Measurements from ENCODE around the gene BOK. TPM values are rescaled to one million over a fixed set of nuclear protein-coding genes. Genes with fewer than 3 reads are reported as not detected.
"Not testable (repeated sequence)": the region's sequence is repeated elsewhere in the genome, so short reads cannot be mapped to it uniquely, and the experiment has no call there.

BOK gene
- total RNA-seq, 4 donors from 2014 or later = 49.6 to 81.6 (median 71.4) TPM

DNA sequence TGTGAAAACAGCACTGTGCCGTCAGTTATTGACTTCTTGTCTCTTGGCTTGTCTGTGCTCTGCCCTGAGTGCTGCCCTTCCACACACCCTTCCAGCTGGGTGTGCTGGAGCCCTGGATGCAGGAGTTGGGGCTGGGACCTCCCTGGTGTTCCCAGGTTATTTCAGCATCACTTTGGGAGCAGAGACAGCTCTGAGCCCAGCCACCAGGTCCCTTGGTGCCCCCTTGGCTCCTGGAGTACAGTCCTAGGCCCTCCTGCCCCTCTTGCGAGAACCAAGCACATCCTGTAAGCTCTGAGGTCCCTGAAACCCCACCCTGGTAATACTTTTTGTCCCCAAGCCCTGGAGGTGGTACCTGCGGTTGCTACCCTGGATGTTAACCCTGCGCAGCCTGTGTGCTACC, 24.3 kb downstream of the BOK start:
- H3K36me3 ChIP-seq = peaks cover 0 to 84% (median 6%) of the 10 kb centered on the region in 3 donors
- peaks cover 0 to 35% (median 9%) of the 10 kb centered on the region in 4 donors for H3K9me3 ChIP-seq
- H3K27me3 ChIP-seq = no peaks in the 10 kb centered on the region
- H3K4me1 ChIP-seq = no peaks in the 10 kb centered on the region
- 100% methylated on average over 4 of the region's 4 CpGs for WGBS, 2 donors
- H3K4me3 ChIP-seq = no peak overlapping the region
- DNase-seq (ENCODE audit: low spot score in 2 of 2) = no peak
- no peak overlapping the region for H3K27ac ChIP-seq
- TF ChIP-seq POLR2A (IDR thresholded peaks at IDR 0.05) = no peak
- TF ChIP-seq, protein P1, sequence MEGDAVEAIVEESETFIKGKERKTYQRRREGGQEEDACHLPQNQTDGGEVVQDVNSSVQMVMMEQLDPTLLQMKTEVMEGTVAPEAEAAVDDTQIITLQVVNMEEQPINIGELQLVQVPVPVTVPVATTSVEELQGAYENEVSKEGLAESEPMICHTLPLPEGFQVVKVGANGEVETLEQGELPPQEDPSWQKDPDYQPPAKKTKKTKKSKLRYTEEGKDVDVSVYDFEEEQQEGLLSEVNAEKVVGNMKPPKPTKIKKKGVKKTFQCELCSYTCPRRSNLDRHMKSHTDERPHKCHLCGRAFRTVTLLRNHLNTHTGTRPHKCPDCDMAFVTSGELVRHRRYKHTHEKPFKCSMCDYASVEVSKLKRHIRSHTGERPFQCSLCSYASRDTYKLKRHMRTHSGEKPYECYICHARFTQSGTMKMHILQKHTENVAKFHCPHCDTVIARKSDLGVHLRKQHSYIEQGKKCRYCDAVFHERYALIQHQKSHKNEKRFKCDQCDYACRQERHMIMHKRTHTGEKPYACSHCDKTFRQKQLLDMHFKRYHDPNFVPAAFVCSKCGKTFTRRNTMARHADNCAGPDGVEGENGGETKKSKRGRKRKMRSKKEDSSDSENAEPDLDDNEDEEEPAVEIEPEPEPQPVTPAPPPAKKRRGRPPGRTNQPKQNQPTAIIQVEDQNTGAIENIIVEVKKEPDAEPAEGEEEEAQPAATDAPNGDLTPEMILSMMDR (IDR thresholded peaks at IDR 0.05) = no peak
- TF ChIP-seq EP300 (IDR thresholded peaks at IDR 0.05) = no peak

DNA sequence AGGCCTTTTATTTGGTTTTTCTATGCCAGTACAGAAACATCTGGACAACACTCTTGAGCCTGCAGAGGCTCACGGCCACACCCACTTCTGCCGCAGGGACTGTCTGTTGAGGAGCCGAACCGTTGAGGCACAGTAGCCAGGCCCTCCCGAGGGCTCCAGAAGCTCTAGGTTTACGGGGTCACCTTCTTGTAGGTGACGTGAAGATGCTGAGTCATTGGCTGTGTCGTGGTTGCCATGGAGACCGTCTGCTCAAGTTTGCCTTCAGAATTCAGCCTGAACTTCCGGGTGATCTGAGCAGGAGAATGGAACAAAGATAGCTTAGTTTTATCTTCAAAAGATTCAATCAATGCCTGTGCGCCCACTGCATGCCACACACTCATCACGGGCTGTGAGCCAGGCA, 25.9 kb downstream of the BOK start:
- 89 to 91% methylated on average over 12 of the region's 12 CpGs for WGBS, 2 donors
- H3K4me3 ChIP-seq = no peak overlapping the region
- peaks cover 0 to 98% (median 6%) of the 10 kb centered on the region in 3 donors for H3K36me3 ChIP-seq
- H3K27ac ChIP-seq = no peak overlapping the region
- TF ChIP-seq EP300 (IDR thresholded peaks at IDR 0.05) (no peak), POLR2A (IDR thresholded peaks at IDR 0.05) (no peak)
- TF ChIP-seq, protein P1 (IDR thresholded peaks at IDR 0.05) = no peak
- H3K9me3 ChIP-seq = peaks cover 0 to 49% (median 11%) of the 10 kb centered on the region in 4 donors
- no peaks in the 10 kb centered on the region for H3K4me1 ChIP-seq
- H3K27me3 ChIP-seq = no peaks in the 10 kb centered on the region
- no peak for DNase-seq (ENCODE audit: low spot score in 2 of 2)

DNA sequence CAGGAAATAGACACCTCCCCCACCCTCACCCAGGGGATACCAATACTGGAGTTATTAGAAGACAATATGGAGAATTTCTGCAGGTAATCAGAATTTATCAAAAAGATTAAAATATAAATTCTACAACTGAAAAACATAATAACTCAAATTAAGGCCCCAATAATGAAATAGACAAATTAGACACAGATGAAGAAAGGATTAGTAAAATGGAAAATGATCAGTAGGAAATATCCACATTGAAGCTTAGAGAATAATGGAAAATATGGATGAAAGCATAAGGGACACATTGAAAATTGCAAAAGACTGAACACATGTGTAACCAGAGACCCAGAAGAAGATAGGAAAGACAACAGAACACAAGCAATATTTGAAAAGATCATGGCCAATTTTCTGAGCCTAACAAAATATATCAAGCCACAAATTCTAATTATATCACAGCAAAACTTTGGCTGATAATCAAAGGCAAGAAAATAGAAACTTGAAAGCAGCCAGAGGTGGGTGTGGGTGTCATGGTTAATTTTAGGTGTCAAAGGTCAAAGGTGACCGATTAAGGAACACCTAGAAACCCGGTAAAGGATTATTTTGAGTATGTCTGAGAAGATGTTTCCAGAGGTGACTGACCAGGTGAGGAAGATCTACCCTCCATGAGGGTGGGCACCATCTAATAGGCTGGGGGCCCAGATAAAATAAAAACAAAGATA, 28.2 kb downstream of the BOK start:
- no peak overlapping the region for H3K4me3 ChIP-seq
- TF ChIP-seq POLR2A (IDR thresholded peaks at IDR 0.05) (no peak), EP300 (IDR thresholded peaks at IDR 0.05) (no peak)
- TF ChIP-seq, protein P1 (IDR thresholded peaks at IDR 0.05) = no peak
- no peak overlapping the region for H3K27ac ChIP-seq
- peaks cover 0 to 99% (median 6%) of the 10 kb centered on the region in 3 donors for H3K36me3 ChIP-seq
- peaks cover 0 to 49% (median 11%) of the 10 kb centered on the region in 4 donors for H3K9me3 ChIP-seq
- DNase-seq (ENCODE audit: low spot score in 2 of 2) = no peak
- H3K4me1 ChIP-seq = no peaks in the 10 kb centered on the region
- no peaks in the 10 kb centered on the region for H3K27me3 ChIP-seq
- 92 to 99% methylated on average over 2 of the region's 2 CpGs for WGBS, 2 donors

DNA sequence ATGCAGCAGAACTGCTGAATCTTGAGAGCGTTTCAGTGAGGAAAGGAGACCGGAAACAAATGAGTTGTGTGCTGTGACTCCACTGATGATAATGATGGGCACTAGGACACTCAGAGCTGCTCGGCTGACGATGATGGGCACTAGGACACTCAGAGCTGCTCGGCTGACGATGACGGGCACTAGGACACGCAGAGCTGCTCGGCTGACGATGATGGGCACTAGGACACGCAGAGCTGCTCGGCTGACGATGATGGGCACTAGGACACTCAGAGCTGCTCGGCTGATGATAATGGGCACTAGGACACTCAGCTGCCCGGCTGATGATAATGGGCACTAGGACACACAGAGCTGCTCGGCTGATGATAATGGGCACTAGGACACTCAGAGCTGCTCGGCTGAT, 31.3 kb downstream of the BOK start:
- 77 to 87% methylated on average over 17 of the region's 17 CpGs for WGBS, 2 donors

DNA sequence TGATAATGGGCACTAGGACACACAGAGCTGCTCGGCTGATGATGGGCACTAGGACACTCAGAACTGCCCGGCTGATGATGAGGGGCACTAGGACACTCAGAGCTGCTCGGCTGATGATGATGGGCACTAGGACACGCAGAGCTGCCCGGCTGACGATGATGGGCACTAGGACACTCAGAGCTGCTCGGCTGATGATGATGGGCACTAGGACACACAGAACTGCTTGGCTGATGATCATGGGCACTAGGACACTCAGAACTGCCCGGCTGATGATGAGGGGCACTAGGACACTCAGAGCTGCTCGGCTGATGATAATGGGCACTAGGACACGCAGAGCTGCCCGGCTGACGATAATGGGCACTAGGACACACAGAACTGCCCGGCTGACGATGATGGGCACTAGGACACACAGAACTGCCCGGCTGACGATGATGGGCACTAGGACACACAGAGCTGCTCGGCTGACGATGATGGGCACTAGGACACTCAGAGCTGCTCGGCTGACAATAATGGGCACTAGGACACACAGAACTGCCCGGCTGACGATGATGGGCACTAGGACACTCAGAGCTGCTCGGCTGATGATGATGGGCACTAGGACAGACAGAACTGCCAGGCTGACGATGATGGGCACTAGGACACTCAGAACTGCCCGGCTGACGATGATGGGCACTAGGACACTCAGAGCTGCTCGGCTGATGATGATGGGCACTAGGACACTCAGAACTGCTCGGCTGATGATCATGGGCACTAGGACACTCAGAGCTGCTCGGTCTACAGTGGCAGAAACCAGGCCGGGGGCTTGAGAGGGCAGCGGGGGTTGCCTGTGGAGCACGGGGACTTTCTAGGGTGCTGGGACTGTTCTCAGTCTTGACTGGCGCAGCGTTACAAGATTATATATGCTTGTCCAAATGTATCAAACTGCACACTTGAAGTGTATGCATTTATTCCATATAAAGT, 32.2 kb downstream of the BOK start:
- H3K4me3 ChIP-seq; DNase-seq (ENCODE audit: low spot score in 2 of 2): not testable (repeated sequence)
- WGBS, 2 donors = 84 to 85% methylated on average over 32 to 33 of the region's 33 CpGs

More for the DNA sequence above, 31.3 kb downstream of the BOK start:
- peaks cover 0 to 39% (median 11%) of the 10 kb centered on the region in 4 donors for H3K9me3 ChIP-seq
- not testable (repeated sequence) for H3K4me3 ChIP-seq; H3K27me3 ChIP-seq; DNase-seq (ENCODE audit: low spot score in 2 of 2); H3K4me1 ChIP-seq; H3K27ac ChIP-seq
- peaks cover 0 to 99% (median 0%) of the 10 kb centered on the region in 3 donors for H3K36me3 ChIP-seq

More for the DNA sequence above, 32.2 kb downstream of the BOK start:
- H3K27ac ChIP-seq, H3K4me1 ChIP-seq, H3K27me3 ChIP-seq: not testable (repeated sequence)
- peaks cover 0 to 34% (median 11%) of the 10 kb centered on the region in 4 donors for H3K9me3 ChIP-seq
- peaks cover 0 to 99% (median 0%) of the 10 kb centered on the region in 3 donors for H3K36me3 ChIP-seq

All from tibial nerve (tissue), 4 donors.